GM12878 (cell line): ENCODE measurements around the gene RSPRY1. TPM values are rescaled to one million over a fixed set of nuclear protein-coding genes. Genes with fewer than 3 reads are reported as not detected.

Source experiments
- ATAC-seq: fragments of 200-7000 bp; cut with Tn5 transposase; 3 replicates; pipeline ENCODE4 v1.9.1; 2020; ENCODE audit warnings: mild to moderate bottlenecking, moderate library complexity
- BruUV-seq: library from RNA; stranded (reverse); fragments of 400-500 nt; replicated peaks from 2 replicates; lab custom pipeline; 2021; lab: Mats Ljungman, UMichigan
- CTCF ChIA-PET: fragments of 300-600 bp; sonication (Branson Sonifier 250); formaldehyde crosslinking; extraction: SDS; loops from one replicate; lab custom pipeline; 2021; ENCODE audit warnings: inconsistent platforms; lab: Yijun Ruan, JAX
- POLR2A ChIA-PET: fragments of 350-600 bp; formaldehyde crosslinking; extraction: SDS; loops from one replicate; lab custom pipeline; 2021; ENCODE audit warnings: inconsistent platforms; lab: Charles Lee
- RAD21 ChIA-PET: fragments of 300-600 bp; sonication (Branson Sonifier 250); formaldehyde crosslinking; loops from one replicate; lab custom pipeline; 2023; ENCODE audit warnings: antibody characterized with exemption; ENCODE audit not compliant: unreplicated experiment; lab: Charles Lee
- SMC1A ChIA-PET: fragments of 300-600 bp; sonication (Branson Sonifier 250); formaldehyde crosslinking; loops from one replicate; lab custom pipeline; 2023; ENCODE audit not compliant: unreplicated experiment, uncharacterized antibody; lab: Charles Lee
- DNase-seq: peaks from one replicate; pipeline ENCODE4 v3.0.0-alpha.2; 2011; ENCODE audit warnings: low read depth, low spot score
- FAIRE-seq: peaks from 3 replicates; lab custom pipeline; 2011; peaks lifted over from hg19 to GRCh38; lab: Jason Lieb, UNC
- H2AFZ ChIP-seq: 2 replicates; pipeline ENCODE4 v1.6.0; 2011; ENCODE audit warnings: low read depth, low read length, control low read depth; ENCODE audit not compliant: control insufficient read depth
- H3K27ac ChIP-seq: 2 replicates; pipeline ENCODE4 v1.5.1; 2011; ENCODE audit warnings: control low read depth; ENCODE audit not compliant: control insufficient read depth, insufficient read depth
- H3K27me3 ChIP-seq, 2 experiments: replicated peaks in 1 of 2; 2 replicates each; pipeline versions ENCODE4 v1.6.0 to v1.6.1; 2011; ENCODE audit warnings: low read length in 1 of 2; ENCODE audit not compliant: control insufficient read depth in 2 of 2, insufficient read depth in 2 of 2
- H3K36me3 ChIP-seq, 2 experiments: 2 replicates each; pipeline ENCODE4 v1.5.1; 2011; ENCODE audit warnings: low read length in 1 of 2; ENCODE audit not compliant: control insufficient read depth in 2 of 2, insufficient read depth in 2 of 2
- H3K4me1 ChIP-seq: 2 replicates; pipeline ENCODE4 v1.6.1; 2011; ENCODE audit warnings: mild to moderate bottlenecking, low read length, moderate library complexity, mixed read lengths; ENCODE audit not compliant: control insufficient read depth, insufficient read depth
- H3K4me2 ChIP-seq: 2 replicates; pipeline ENCODE4 v1.6.0; 2011; ENCODE audit warnings: control low read depth; ENCODE audit not compliant: control insufficient read depth, insufficient read depth
- H3K4me3 ChIP-seq: fragments of 200-600 bp; sonication (generic); 2 replicates; pipeline ENCODE4 v1.5.1; 2016
- H3K79me2 ChIP-seq: 2 replicates; pipeline ENCODE4 v1.6.0; 2011; ENCODE audit warnings: low read length; ENCODE audit not compliant: control insufficient read depth, insufficient read depth
- H3K9ac ChIP-seq: 2 replicates; pipeline ENCODE4 v1.8.0; 2011; ENCODE audit warnings: low read length, control low read depth, mixed read lengths; ENCODE audit not compliant: control insufficient read depth, insufficient read depth
- H3K9me3 ChIP-seq: replicated peaks from 3 replicates; pipeline ENCODE4 v1.5.1; 2011; ENCODE audit warnings: mild to moderate bottlenecking, low read length; ENCODE audit not compliant: control insufficient read depth, insufficient read depth
- H4K20me1 ChIP-seq: 2 replicates; pipeline ENCODE4 v1.6.0; 2011; ENCODE audit not compliant: control insufficient read depth, insufficient read depth
- CREM ChIP-seq: IDR thresholded peaks from 2 replicates; pipeline ENCODE4 v1.6.1; 2014; ENCODE audit warnings: antibody characterized with exemption, low read depth
- EED ChIP-seq: sonication (generic); IDR thresholded peaks from 2 replicates; pipeline ENCODE4 v1.6.1; 2016; ENCODE audit warnings: antibody characterized with exemption, low read depth
- ETV6 ChIP-seq, 2 experiments: fragments of 450-650 bp in 1 of 2; IDR thresholded peaks in 1 of 2; conservative IDR thresholded peaks in 1 of 2; 2 replicates each; pipeline ENCODE4 v1.6.1; 2014; ENCODE audit warnings: antibody characterized with exemption in 1 of 2, borderline replicate concordance in 1 of 2, low read depth in 1 of 2, mild to moderate bottlenecking in 1 of 2, moderate library complexity in 1 of 2
- HDAC2 ChIP-seq: fragments of 200-600 bp; sonication (generic); IDR thresholded peaks from 2 replicates; pipeline ENCODE4 v1.6.1; 2017
- IKZF1 ChIP-seq: fragments of 450-650 bp; conservative IDR thresholded peaks from 2 replicates; pipeline ENCODE4 v1.6.1; 2017; ENCODE audit warnings: antibody characterized with exemption, mild to moderate bottlenecking
- MEF2B ChIP-seq: fragments of 450-650 bp; IDR thresholded peaks from 2 replicates; pipeline ENCODE4 v1.6.1; 2018; ENCODE audit warnings: mild to moderate bottlenecking, moderate library complexity; ENCODE audit not compliant: partially characterized antibody, poor library complexity, severe bottlenecking
- RAD51 ChIP-seq: fragments of 450-650 bp; IDR thresholded peaks from 2 replicates; pipeline ENCODE4 v1.6.1; 2016; ENCODE audit warnings: moderate library complexity, mild to moderate bottlenecking, inconsistent platforms
- RUNX3 ChIP-seq: IDR thresholded peaks from 2 replicates; pipeline ENCODE4 v1.6.1; 2012; ENCODE audit warnings: low read length, inconsistent platforms
- SIN3A ChIP-seq: IDR thresholded peaks from 2 replicates; pipeline ENCODE4 v1.6.1; 2012; ENCODE audit warnings: low read depth, low read length, improper control_type of control experiment
- STAT1 ChIP-seq: fragments of 450-650 bp; conservative IDR thresholded peaks from 2 replicates; pipeline ENCODE4 v1.6.1; 2014; ENCODE audit warnings: antibody characterized with exemption, mild to moderate bottlenecking
- ZBTB4 ChIP-seq: fragments of 450-650 bp; formaldehyde crosslinking; IDR thresholded peaks from 2 replicates; pipeline ENCODE4 v1.4.0; 2022; ENCODE audit warnings: mild to moderate bottlenecking, moderate library complexity
- ZNF24 ChIP-seq: fragments of 450-650 bp; IDR thresholded peaks from 2 replicates; pipeline ENCODE4 v1.6.1; 2017; ENCODE audit warnings: antibody characterized with exemption, mild to moderate bottlenecking
- WGBS: methylation state at CpG from one replicate; pipeline ENCODE4 v1.1.6; 2016; ENCODE audit warnings: low lambda C conversion rate; ENCODE audit not compliant: insufficient replicate concordance, insufficient coverage; ENCODE audit errors: missing lambda C conversion rate; 5-methylcytosine and 5-hydroxymethylcytosine counted together
- in situ Hi-C: fragments of 300-500 bp; cut with MboI; formaldehyde crosslinking; loops from 9 replicates; pipeline ENCODE4 v1.14.3; 2018; ENCODE audit warnings: mixed read lengths
- intact Hi-C: fragments of 100-400 bp; cut with micrococcal nuclease; formaldehyde crosslinking; loops from one replicate; pipeline ENCODE4 v1.14.2; 2022; ENCODE audit not compliant: unreplicated experiment
- polyA plus RNA-seq, 11 experiments: library from polyadenylated mRNA; depleted of rRNA in 4 of 11; unstranded in 6 of 11; stranded (reverse) in 5 of 11; fragments of >200 nt; fragmentation: Nextera tagmentation in 4 of 11; fragmentation: Illumina TruSeq in 1 of 11; extraction: Ambion mirVana in 4 of 11; extraction: Trizol in 1 of 11; gene quantifications; 1 replicate in 1 of 11; 2 replicates in 10 of 11; pipeline versions ENCODE4 v1.2.1 to v1.2.3, GENCODE V29; 2011 to 2016; ENCODE audit warnings: inconsistent platforms in 2 of 11, missing spikeins in 2 of 11, low read depth in 1 of 11
- total RNA-seq, 4 experiments: library from RNA; depleted of rRNA in 3 of 4; stranded (reverse); fragments of >200 nt in 3 of 4; fragmentation: Illumina TruSeq in 1 of 4; extraction: Trizol in 1 of 4; gene quantifications; 2 replicates each; pipeline versions ENCODE4 v1.2.1 to v1.2.3, GENCODE V29; 2013 to 2021
- TF ChIP-seq, protein P1 (sequence below): fragments of 450-650 bp; IDR thresholded peaks from 2 replicates; pipeline ENCODE4 v1.6.1; 2017; ENCODE audit warnings: low read depth, mild to moderate bottlenecking, moderate library complexity
- TF ChIP-seq, protein P2 (sequence below): IDR thresholded peaks from 2 replicates; pipeline ENCODE4 v1.6.1; 2012; ENCODE audit warnings: mild to moderate bottlenecking, low read depth, low read length

The RSPRY1 gene
- total and polyA plus RNA-seq, 10 of the 15 experiments (the other 5 are each of a cell fraction or from before 2014, with no cell fraction given) = 18.5 to 57.0 (median 41.2) TPM

GRCh38 chr16:57260294-57260929 is 74.3 kb downstream of the RSPRY1 start:
- no TSS peak for BruUV-seq
- DNase-seq = peak; percentile 42
- peak overlapping the region; percentile 35 for H3K9ac ChIP-seq
- TF ChIP-seq HDAC2 (no peak), MEF2B (no peak), EED (0 out of 2 replicates have a peak, but pooled peaks have one; percentile 6), ETV6 (conservative IDR thresholded peaks at IDR 0.05 in 1 of 2, IDR thresholded peaks at IDR 0.05 in 1 of 2; ENCODE audit: borderline replicate concordance in 1 of 2, low read depth in 1 of 2) (no peak), RUNX3 (peak; percentile 40; the same call in 1 of the 2 replicates), ZNF24 (no peak), RAD51 (peak; percentile 28; the same call in 1 of the 2 replicates), CREM (0 out of 2 replicates have a peak, but pooled peaks have one; percentile 11), IKZF1 (peak; percentile 37), STAT1 (no peak), SIN3A (no peak), ZBTB4 (CRISPR knock-in tag) (no peak)
- TF ChIP-seq, protein P1, sequence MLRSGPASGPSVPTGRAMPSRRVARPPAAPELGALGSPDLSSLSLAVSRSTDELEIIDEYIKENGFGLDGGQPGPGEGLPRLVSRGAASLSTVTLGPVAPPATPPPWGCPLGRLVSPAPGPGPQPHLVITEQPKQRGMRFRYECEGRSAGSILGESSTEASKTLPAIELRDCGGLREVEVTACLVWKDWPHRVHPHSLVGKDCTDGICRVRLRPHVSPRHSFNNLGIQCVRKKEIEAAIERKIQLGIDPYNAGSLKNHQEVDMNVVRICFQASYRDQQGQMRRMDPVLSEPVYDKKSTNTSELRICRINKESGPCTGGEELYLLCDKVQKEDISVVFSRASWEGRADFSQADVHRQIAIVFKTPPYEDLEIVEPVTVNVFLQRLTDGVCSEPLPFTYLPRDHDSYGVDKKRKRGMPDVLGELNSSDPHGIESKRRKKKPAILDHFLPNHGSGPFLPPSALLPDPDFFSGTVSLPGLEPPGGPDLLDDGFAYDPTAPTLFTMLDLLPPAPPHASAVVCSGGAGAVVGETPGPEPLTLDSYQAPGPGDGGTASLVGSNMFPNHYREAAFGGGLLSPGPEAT = peak; percentile 92
- TF ChIP-seq, protein P2, sequence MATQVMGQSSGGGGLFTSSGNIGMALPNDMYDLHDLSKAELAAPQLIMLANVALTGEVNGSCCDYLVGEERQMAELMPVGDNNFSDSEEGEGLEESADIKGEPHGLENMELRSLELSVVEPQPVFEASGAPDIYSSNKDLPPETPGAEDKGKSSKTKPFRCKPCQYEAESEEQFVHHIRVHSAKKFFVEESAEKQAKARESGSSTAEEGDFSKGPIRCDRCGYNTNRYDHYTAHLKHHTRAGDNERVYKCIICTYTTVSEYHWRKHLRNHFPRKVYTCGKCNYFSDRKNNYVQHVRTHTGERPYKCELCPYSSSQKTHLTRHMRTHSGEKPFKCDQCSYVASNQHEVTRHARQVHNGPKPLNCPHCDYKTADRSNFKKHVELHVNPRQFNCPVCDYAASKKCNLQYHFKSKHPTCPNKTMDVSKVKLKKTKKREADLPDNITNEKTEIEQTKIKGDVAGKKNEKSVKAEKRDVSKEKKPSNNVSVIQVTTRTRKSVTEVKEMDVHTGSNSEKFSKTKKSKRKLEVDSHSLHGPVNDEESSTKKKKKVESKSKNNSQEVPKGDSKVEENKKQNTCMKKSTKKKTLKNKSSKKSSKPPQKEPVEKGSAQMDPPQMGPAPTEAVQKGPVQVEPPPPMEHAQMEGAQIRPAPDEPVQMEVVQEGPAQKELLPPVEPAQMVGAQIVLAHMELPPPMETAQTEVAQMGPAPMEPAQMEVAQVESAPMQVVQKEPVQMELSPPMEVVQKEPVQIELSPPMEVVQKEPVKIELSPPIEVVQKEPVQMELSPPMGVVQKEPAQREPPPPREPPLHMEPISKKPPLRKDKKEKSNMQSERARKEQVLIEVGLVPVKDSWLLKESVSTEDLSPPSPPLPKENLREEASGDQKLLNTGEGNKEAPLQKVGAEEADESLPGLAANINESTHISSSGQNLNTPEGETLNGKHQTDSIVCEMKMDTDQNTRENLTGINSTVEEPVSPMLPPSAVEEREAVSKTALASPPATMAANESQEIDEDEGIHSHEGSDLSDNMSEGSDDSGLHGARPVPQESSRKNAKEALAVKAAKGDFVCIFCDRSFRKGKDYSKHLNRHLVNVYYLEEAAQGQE = no peak

More at GRCh38 chr16:57260294-57260929, 74.3 kb downstream of the RSPRY1 start:
- RAD21 ChIA-PET = interaction anchor here (0.8 to 1.5 kb wide), 4 partner anchors 15 to 40 kb away, joined by 3 to 4 read pairs (median 4); partner anchors contain the start of gene ARL2BP
- POLR2A ChIA-PET = interaction anchor here (0.6 to 3.7 kb wide), 7 partner anchors 16 to 282 kb away, joined by 3 to 35 read pairs (median 3); partner anchors contain the start of genes ADGRG5 and ARL2BP
- FAIRE-seq = peak; percentile 27
- 19% methylated on average over 16 of the region's 16 CpGs for WGBS
- intact Hi-C loops = loop anchor here (1.0 kb wide), 1 partner anchor 39 kb away; no protein-coding TSS in a partner anchor
- in situ Hi-C loops = no loop called here
- H3K4me3 ChIP-seq = peak overlapping the region; percentile 35; the same call in 1 of the 2 replicates
- H3K36me3 ChIP-seq = no peaks in the 10 kb centered on the region
- peak overlapping the region; percentile 85 for H2AFZ ChIP-seq
- no peaks in the 10 kb centered on the region for H3K9me3 ChIP-seq
- ATAC-seq = peak; percentile 90
- H3K4me1 ChIP-seq = peaks cover 3% of the 10 kb centered on the region
- SMC1A ChIA-PET = interaction anchor here (0.6 to 2.4 kb wide), 7 partner anchors 9 to 563 kb away, joined by 3 to 6 read pairs (median 4); partner anchors contain the start of gene ARL2BP
- peak overlapping the region; percentile 16 for H3K27ac ChIP-seq
- CTCF ChIA-PET = interaction anchor here (0.7 to 1.9 kb wide), 4 partner anchors 10 to 168 kb away, joined by 3 to 6 read pairs (median 4); partner anchors contain the start of gene CPNE2
- no peaks in the 10 kb centered on the region for H4K20me1 ChIP-seq
- no peaks in the 10 kb centered on the region for H3K79me2 ChIP-seq
- H3K27me3 ChIP-seq = no peaks in the 10 kb centered on the region
- H3K4me2 ChIP-seq = peak overlapping the region; percentile 46
